ENCODE measurements around the gene BTBD7.
A peak's percentile ranks its signal among the peaks of the same experiment; 100 is the strongest.
"Not testable (repeated sequence)": the region's sequence is repeated elsewhere in the genome, so short reads cannot be mapped to it uniquely, and the experiment has no call there.

BTBD7 gene

GRCh38 chr14:93368996-93369712 lies 36.3 kb upstream of the BTBD7 start:
- Histone ChIP-seq H3K27ac (peak overlapping the region; percentile 32), H3K36me3 (no peaks in the 10 kb centered on the region), H3K9me3 (ENCODE audit: severe bottlenecking) (no peaks in the 10 kb centered on the region), H3K4me3 (ENCODE audit: low read depth, low read length) (no peak overlapping the region), H3K27me3 (ENCODE audit: insufficient read depth, low read depth, severe bottlenecking) (no peaks in the 10 kb centered on the region)
- TF ChIP-seq, protein P1, sequence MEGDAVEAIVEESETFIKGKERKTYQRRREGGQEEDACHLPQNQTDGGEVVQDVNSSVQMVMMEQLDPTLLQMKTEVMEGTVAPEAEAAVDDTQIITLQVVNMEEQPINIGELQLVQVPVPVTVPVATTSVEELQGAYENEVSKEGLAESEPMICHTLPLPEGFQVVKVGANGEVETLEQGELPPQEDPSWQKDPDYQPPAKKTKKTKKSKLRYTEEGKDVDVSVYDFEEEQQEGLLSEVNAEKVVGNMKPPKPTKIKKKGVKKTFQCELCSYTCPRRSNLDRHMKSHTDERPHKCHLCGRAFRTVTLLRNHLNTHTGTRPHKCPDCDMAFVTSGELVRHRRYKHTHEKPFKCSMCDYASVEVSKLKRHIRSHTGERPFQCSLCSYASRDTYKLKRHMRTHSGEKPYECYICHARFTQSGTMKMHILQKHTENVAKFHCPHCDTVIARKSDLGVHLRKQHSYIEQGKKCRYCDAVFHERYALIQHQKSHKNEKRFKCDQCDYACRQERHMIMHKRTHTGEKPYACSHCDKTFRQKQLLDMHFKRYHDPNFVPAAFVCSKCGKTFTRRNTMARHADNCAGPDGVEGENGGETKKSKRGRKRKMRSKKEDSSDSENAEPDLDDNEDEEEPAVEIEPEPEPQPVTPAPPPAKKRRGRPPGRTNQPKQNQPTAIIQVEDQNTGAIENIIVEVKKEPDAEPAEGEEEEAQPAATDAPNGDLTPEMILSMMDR (IDR thresholded peaks at IDR 0.05; ENCODE audit: low read depth, low read length): no peak
- DNase-seq: peak; percentile 30

DNA sequence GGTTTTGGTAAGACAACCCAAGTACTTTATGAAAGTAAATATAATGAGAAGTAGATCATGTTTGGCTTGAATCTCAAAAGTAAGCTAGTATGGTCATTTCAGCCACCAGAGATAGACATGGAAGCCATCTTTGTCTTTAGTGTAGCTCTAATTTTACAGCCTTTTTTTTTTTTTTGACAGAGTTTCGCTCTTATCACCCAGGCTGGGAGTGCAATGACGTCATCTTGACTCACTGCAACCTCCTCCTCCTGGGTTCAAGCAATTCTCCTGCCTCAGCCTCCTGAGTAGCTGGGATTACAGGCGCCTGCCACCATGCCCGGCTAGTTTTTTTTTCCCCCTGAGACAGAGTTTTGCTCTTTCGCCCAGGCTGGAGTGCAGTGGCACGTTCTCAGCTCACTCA lies 22.0 kb upstream of the BTBD7 start:
- H3K4me3 ChIP-seq (ENCODE audit: low read depth, low read length); H3K27ac ChIP-seq; H3K27me3 ChIP-seq (ENCODE audit: insufficient read depth, low read depth, severe bottlenecking); DNase-seq; H3K36me3 ChIP-seq; H3K9me3 ChIP-seq (ENCODE audit: severe bottlenecking): not testable (repeated sequence)

DNA sequence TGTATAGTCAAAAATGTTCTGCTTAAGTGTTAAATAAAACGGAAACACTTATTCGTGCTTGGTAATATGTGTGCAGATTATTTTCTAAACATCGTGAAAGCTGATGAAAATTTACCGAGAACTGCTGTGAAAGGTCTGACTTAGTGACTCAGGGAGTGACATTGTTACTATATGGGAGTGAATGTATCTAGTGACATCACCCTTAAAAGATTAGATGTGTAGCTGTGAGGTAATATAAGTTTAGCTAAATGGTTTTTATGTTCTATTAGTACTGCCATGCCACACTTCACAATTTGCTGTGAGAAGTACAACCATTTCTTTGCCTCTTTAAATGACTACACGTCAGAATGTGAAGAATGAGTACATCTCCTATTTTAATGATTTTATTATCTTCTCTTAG lies 15.5 kb upstream of the BTBD7 start:
- H3K4me3 ChIP-seq (ENCODE audit: low read depth, low read length): no peak overlapping the region
- H3K9me3 ChIP-seq (ENCODE audit: severe bottlenecking): no peaks in the 10 kb centered on the region
- no peak overlapping the region; the same call in 1 of the 2 replicates for H3K27ac ChIP-seq
- H3K36me3 ChIP-seq: no peaks in the 10 kb centered on the region
- no peaks in the 10 kb centered on the region for H3K27me3 ChIP-seq (ENCODE audit: insufficient read depth, low read depth, severe bottlenecking)
- DNase-seq: no peak
- TF ChIP-seq, protein P1 (IDR thresholded peaks at IDR 0.05; ENCODE audit: low read depth, low read length): no peak

- no peaks in the 10 kb centered on the region for H3K9me3 ChIP-seq (ENCODE audit: severe bottlenecking)
- no peak overlapping the region for H3K27ac ChIP-seq
- no peak for DNase-seq
- no peak overlapping the region for H3K4me3 ChIP-seq (ENCODE audit: low read depth, low read length)
- no peaks in the 10 kb centered on the region for H3K27me3 ChIP-seq (ENCODE audit: insufficient read depth, low read depth, severe bottlenecking)
- no peaks in the 10 kb centered on the region for H3K36me3 ChIP-seq
- TF ChIP-seq, protein P1 (IDR thresholded peaks at IDR 0.05; ENCODE audit: low read depth, low read length): no peak
Observed at GRCh38 chr14:93347850-93348249, 15.0 kb upstream of the BTBD7 start.

DNA sequence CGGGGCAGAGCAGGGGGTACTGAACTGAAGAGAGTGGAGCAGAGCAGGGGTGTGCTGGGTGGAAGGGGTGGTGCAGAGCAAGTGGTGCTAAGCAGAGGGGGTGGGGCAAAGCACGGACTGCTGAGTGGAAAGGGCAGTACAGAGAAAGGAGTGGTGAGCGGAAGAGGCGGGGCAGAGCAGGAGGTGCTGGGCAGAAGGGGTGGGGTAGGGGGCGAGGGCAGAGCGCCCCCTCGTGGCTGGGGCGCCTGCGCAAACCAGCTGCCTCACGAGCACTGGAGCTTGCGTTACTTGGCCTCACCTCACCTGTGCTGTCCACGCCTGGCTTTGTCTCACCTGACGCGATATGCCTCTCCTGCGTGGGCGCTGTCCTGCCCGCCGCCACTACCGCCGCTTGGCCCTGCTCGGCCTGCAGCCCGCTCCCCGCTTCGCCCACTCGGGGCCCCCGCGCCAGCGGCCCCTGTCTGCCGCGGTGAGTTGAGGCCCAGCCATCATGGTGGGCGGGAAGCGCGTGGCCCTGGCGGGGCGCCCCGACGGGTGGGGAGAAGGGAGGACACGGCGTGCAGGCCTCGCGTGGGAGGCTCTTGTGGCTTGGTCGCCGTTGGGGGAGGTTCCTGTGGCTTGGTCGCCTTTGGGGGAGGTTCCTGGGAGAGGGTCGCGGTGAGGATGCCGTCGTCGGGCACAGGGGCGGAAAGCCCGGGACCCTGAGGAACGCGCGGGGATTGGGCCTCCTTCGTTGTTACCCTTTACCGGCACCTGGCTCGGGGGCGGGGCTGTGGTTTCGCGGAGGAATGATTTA lies 14.3 kb upstream of the BTBD7 start, which contains the start of gene COX8C:
TSS of gene COX8C (plus strand) at position 257 of the 796 bp plus-strand sequence. CDS start at position 344, 87 bp downstream.
- no peak within 1 kb of the TSS for H3K4me3 ChIP-seq (ENCODE audit: low read depth, low read length)
- H3K27me3 ChIP-seq (ENCODE audit: insufficient read depth, low read depth, severe bottlenecking): no peaks in the 10 kb centered on the region

GRCh38 chr14:93343797-93344196 lies 11.0 kb upstream of the BTBD7 start:
- H3K4me3 ChIP-seq (ENCODE audit: low read depth, low read length): no peak overlapping the region
- no peaks in the 10 kb centered on the region for H3K27me3 ChIP-seq (ENCODE audit: insufficient read depth, low read depth, severe bottlenecking)
- peaks cover 7% of the 10 kb centered on the region for H3K9me3 ChIP-seq (ENCODE audit: severe bottlenecking)
- DNase-seq: no peak
- TF ChIP-seq, protein P1 (IDR thresholded peaks at IDR 0.05; ENCODE audit: low read depth, low read length): no peak
- no peak overlapping the region for H3K27ac ChIP-seq
- H3K36me3 ChIP-seq: no peaks in the 10 kb centered on the region

More for the DNA sequence above, 14.3 kb upstream of the BTBD7 start, which contains the start of gene COX8C:
- TF ChIP-seq, protein P1 (IDR thresholded peaks at IDR 0.05; ENCODE audit: low read depth, low read length): no peak
- no peaks in the 10 kb centered on the region for H3K36me3 ChIP-seq
- H3K27ac ChIP-seq: no peak within 1 kb of the TSS
- DNase-seq: no peak
- peaks cover 4% of the 10 kb centered on the region for H3K9me3 ChIP-seq (ENCODE audit: severe bottlenecking)
